Liver (tissue), 9 donors: ENCODE results near the gene AGBL4. TPM values are rescaled to one million over a fixed set of nuclear protein-coding genes. Genes with fewer than 3 reads are reported as not detected.

Experiments
- DNase-seq: peaks from one replicate; pipeline ENCODE4 v3.0.0-alpha.2; 2017; ENCODE audit warnings: low spot score
- H3K27ac ChIP-seq, 2 donors: one replicate each; pipeline ENCODE4 v1.7.0; 2013; ENCODE audit warnings: inconsistent platforms in 2 of 2, low read length in 2 of 2, control low read depth in 1 of 2, low read depth in 1 of 2, mild to moderate bottlenecking in 1 of 2
- H3K27me3 ChIP-seq, 4 donors: one replicate each; pipeline versions ENCODE4 v1.6.1 to v1.7.0; 2013; ENCODE audit warnings: low read length in 3 of 4, inconsistent platforms in 1 of 4, mild to moderate bottlenecking in 1 of 4, moderate library complexity in 1 of 4; ENCODE audit not compliant: control insufficient read depth in 4 of 4, insufficient read depth in 4 of 4
- H3K36me3 ChIP-seq, 4 donors: one replicate each; pipeline versions ENCODE4 v1.6.1 to v1.7.0; 2013; ENCODE audit warnings: low read length in 3 of 4, mild to moderate bottlenecking in 3 of 4, low read depth in 1 of 4, moderate library complexity in 1 of 4; ENCODE audit not compliant: control insufficient read depth in 4 of 4, insufficient read depth in 3 of 4
- H3K4me1 ChIP-seq, 4 donors: one replicate each; pipeline versions ENCODE4 v1.6.1 to v1.7.0; 2013; ENCODE audit warnings: low read length in 3 of 4, mild to moderate bottlenecking in 3 of 4, moderate library complexity in 1 of 4; ENCODE audit not compliant: control insufficient read depth in 4 of 4, insufficient read depth in 4 of 4
- H3K4me3 ChIP-seq, 3 donors: one replicate each; pipeline versions ENCODE4 v1.6.1 to v1.7.0; 2013; ENCODE audit warnings: low read length in 3 of 3, control low read depth in 1 of 3, low read depth in 1 of 3, mild to moderate bottlenecking in 1 of 3
- H3K9ac ChIP-seq, 2 donors: one replicate each; pipeline ENCODE4 v1.7.0; 2013; ENCODE audit warnings: low read length in 2 of 2, mild to moderate bottlenecking in 2 of 2, moderate library complexity in 2 of 2, control low read depth in 1 of 2, low read depth in 1 of 2
- H3K9me3 ChIP-seq, 4 donors: one replicate each; pipeline versions ENCODE4 v1.6.1 to v1.7.0; 2013; ENCODE audit warnings: low read length in 3 of 4; ENCODE audit not compliant: control insufficient read depth in 4 of 4
- EGR1 ChIP-seq, 2 donors: IDR thresholded peaks; 2 replicates each; pipeline ENCODE4 v1.6.1; 2016 to 2018; ENCODE audit warnings: antibody characterized with exemption in 2 of 2, low read depth in 2 of 2
- FOXA1 ChIP-seq: IDR thresholded peaks from 2 replicates; pipeline ENCODE4 v1.6.1; 2016; ENCODE audit warnings: antibody characterized with exemption
- FOXA2 ChIP-seq: IDR thresholded peaks from 2 replicates; pipeline ENCODE4 v1.6.1; 2016; ENCODE audit warnings: antibody characterized with exemption
- GABPA ChIP-seq, 2 donors: IDR thresholded peaks in 1 of 2; conservative IDR thresholded peaks in 1 of 2; 2 replicates each; pipeline ENCODE4 v1.6.1; 2016; ENCODE audit warnings: antibody characterized with exemption in 2 of 2, mild to moderate bottlenecking in 1 of 2, moderate library complexity in 1 of 2
- HNF4A ChIP-seq, 2 donors: conservative IDR thresholded peaks; 2 replicates each; pipeline ENCODE4 v1.6.1; 2016; ENCODE audit warnings: antibody characterized with exemption in 2 of 2, mild to moderate bottlenecking in 2 of 2
- HNF4G ChIP-seq: IDR thresholded peaks from 2 replicates; pipeline ENCODE4 v1.6.1; 2016; ENCODE audit warnings: antibody characterized with exemption
- JUND ChIP-seq, 2 donors: IDR thresholded peaks; 2 replicates each; pipeline ENCODE4 v1.6.1; 2016; ENCODE audit warnings: antibody characterized with exemption in 2 of 2
- NR2F2 ChIP-seq: IDR thresholded peaks from 2 replicates; pipeline ENCODE4 v1.6.1; 2016; ENCODE audit warnings: antibody characterized with exemption
- RAD21 ChIP-seq, 2 donors: IDR thresholded peaks; 2 replicates each; pipeline ENCODE4 v1.6.1; 2016; ENCODE audit warnings: antibody characterized with exemption in 2 of 2, mild to moderate bottlenecking in 2 of 2
- SP1 ChIP-seq: IDR thresholded peaks from 2 replicates; pipeline ENCODE4 v1.6.1; 2018; ENCODE audit warnings: antibody characterized with exemption, mild to moderate bottlenecking
- TAF1 ChIP-seq: conservative IDR thresholded peaks from 2 replicates; pipeline ENCODE4 v1.6.1; 2016; ENCODE audit warnings: antibody characterized with exemption, mild to moderate bottlenecking
- YY1 ChIP-seq: IDR thresholded peaks from 2 replicates; pipeline ENCODE4 v1.6.1; 2016; ENCODE audit warnings: antibody characterized with exemption, mild to moderate bottlenecking
- WGBS: extraction: QIAGEN DNeasy Blood & Tissue Kit; methylation state at CpG from one replicate; pipeline ENCODE4 v1.1.7; 2013; 5-methylcytosine and 5-hydroxymethylcytosine counted together
- polyA plus RNA-seq, 2 donors: library from polyadenylated mRNA; stranded (reverse) in 1 of 2; unstranded in 1 of 2; fragments of 200-250 nt in 1 of 2; fragments of >200 nt in 1 of 2; fragmentation: Nextera tagmentation in 1 of 2; extraction: Ambion mirVana in 1 of 2; gene quantifications; one replicate each; pipeline versions ENCODE4 v1.2.1 to v1.2.3, GENCODE V29; 2013 to 2015
- total RNA-seq, 2 donors: library from RNA; depleted of rRNA; stranded (reverse); fragments of >200 nt; gene quantifications; one replicate each; pipeline ENCODE4 v1.2.3, GENCODE V29; 2014
- TF ChIP-seq, protein P1 (sequence below): fragments of 150-350 bp; IDR thresholded peaks from 2 replicates; pipeline ENCODE4 v1.5.1; 2017; ENCODE audit warnings: improper control_type of control experiment, low read depth, low read length; ENCODE audit not compliant: missing input control
- TF ChIP-seq, protein P2 (sequence below): IDR thresholded peaks from 2 replicates; pipeline ENCODE4 v1.6.1; 2016; ENCODE audit warnings: antibody characterized with exemption
- TF ChIP-seq, protein P3 (sequence below): IDR thresholded peaks from 2 replicates; pipeline ENCODE4 v1.6.1; 2016; ENCODE audit warnings: antibody characterized with exemption
- TF ChIP-seq, protein P4 (sequence below): IDR thresholded peaks from 2 replicates; pipeline ENCODE4 v1.6.1; 2016; ENCODE audit warnings: antibody characterized with exemption, mild to moderate bottlenecking
- donor health status: healthy.
- donor health status: healthy.
- donor health status: healthy.
- donor health status: healthy.
- donor health status: healthy.

AGBL4 gene
- total and polyA plus RNA-seq, 4 donors = 0.75 to 0.76 TPM; not detected in 2

DNA sequence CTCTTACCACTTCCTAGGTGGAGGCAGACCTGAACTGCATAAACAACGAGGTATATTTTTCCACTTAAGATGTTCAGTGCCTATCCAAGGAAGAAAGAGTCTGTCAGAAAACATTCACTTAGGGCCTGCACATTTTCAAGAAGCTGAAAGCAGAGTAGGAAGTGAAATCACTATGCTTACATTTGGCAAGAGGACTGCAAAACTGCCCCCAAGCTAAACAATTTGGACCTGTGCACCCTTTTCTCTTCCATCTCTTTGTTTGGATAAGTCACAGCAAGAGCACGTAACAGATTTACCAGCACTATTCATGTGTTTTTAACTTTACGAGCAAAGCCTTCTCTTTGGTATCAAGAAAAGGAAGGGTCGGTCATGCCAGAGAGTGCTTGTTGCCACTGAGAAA, 1233.9 kb downstream of the AGBL4 start:
- Histone ChIP-seq H3K27me3 (peaks cover 0 to 3% (median 0%) of the 10 kb centered on the region in 4 donors), H3K4me1 (no peaks in the 10 kb centered on the region), H3K36me3 (no peaks in the 10 kb centered on the region), H3K9ac (no peak overlapping the region), H3K9me3 (no peaks in the 10 kb centered on the region), H3K4me3 (no peak overlapping the region), H3K27ac (no peak overlapping the region)
- 76% methylated on average over 4 of the region's 4 CpGs for WGBS
- TF ChIP-seq JUND (IDR thresholded peaks at IDR 0.05) (no peak), EGR1 (IDR thresholded peaks at IDR 0.05; ENCODE audit: low read depth in 2 of 2) (no peak), FOXA2 (no peak)
- DNase-seq = no peak

DNA sequence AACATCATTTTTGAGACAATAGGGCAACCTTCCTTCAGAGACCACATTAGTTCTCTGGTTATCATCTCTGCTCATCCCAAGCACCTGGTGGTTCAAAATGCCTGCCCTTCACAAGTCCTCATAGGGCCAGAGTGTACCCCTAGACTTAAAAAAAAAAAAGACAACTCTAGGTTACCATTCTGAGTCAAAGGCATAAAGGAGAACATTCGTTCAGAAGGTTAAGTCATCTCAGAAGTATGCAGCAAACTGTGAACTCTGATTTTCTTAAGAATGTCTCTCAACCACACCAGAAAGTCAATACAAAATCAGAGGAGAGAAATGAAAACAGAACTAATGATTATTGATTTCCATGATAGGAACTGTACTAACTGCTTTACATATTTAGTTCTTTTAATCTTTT, 1237.9 kb downstream of the AGBL4 start:
- Histone ChIP-seq H3K27ac (no peak overlapping the region), H3K9ac (no peak overlapping the region), H3K4me1 (no peaks in the 10 kb centered on the region), H3K9me3 (no peaks in the 10 kb centered on the region), H3K27me3 (peaks cover 0 to 3% (median 0%) of the 10 kb centered on the region in 4 donors), H3K4me3 (no peak overlapping the region), H3K36me3 (no peaks in the 10 kb centered on the region)
- DNase-seq = no peak
- 84% methylated on average over 1 of the region's 1 CpG for WGBS
- TF ChIP-seq FOXA2 (no peak), EGR1 (IDR thresholded peaks at IDR 0.05; ENCODE audit: low read depth in 2 of 2) (no peak), FOXA1 (no peak), NR2F2 (no peak), SP1 (no peak), YY1 (no peak), RAD21 (IDR thresholded peaks at IDR 0.05) (no peak), GABPA (IDR thresholded peaks at IDR 0.05 in 1 of 2, conservative IDR thresholded peaks at IDR 0.05 in 1 of 2) (no peak), HNF4A (conservative IDR thresholded peaks at IDR 0.05) (no peak)
- TF ChIP-seq, protein P1, sequence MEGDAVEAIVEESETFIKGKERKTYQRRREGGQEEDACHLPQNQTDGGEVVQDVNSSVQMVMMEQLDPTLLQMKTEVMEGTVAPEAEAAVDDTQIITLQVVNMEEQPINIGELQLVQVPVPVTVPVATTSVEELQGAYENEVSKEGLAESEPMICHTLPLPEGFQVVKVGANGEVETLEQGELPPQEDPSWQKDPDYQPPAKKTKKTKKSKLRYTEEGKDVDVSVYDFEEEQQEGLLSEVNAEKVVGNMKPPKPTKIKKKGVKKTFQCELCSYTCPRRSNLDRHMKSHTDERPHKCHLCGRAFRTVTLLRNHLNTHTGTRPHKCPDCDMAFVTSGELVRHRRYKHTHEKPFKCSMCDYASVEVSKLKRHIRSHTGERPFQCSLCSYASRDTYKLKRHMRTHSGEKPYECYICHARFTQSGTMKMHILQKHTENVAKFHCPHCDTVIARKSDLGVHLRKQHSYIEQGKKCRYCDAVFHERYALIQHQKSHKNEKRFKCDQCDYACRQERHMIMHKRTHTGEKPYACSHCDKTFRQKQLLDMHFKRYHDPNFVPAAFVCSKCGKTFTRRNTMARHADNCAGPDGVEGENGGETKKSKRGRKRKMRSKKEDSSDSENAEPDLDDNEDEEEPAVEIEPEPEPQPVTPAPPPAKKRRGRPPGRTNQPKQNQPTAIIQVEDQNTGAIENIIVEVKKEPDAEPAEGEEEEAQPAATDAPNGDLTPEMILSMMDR = no peak

DNA sequence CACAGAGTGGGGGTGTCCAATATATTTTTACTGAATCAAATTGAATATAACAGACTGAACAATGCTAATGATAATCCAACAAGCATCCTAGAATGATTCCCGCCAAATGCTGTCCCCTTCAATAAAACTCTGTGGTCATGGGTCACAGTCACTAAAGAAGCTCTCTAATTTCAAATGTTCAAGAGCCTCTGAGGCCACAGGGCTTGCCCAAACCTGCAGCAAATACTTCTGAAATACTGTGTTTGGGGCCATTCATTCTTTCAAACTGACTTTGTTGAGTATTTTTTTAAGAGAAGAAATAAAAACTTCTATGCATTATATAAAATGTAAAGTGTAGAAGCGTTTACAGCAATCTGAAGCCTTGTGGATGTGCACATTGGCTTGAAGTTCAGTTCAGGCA, 1239.5 kb downstream of the AGBL4 start:
- no peaks in the 10 kb centered on the region for H3K4me1 ChIP-seq
- WGBS = 89% methylated on average over 2 of the region's 2 CpGs
- H3K4me3 ChIP-seq = no peak overlapping the region
- H3K9ac ChIP-seq = no peak overlapping the region
- peaks cover 0 to 3% (median 0%) of the 10 kb centered on the region in 4 donors for H3K27me3 ChIP-seq
- no peaks in the 10 kb centered on the region for H3K36me3 ChIP-seq
- DNase-seq = no peak
- TF ChIP-seq NR2F2 (no peak), YY1 (no peak), TAF1 (no peak), FOXA1 (no peak), SP1 (no peak), HNF4G (no peak)
- TF ChIP-seq, protein P2, sequence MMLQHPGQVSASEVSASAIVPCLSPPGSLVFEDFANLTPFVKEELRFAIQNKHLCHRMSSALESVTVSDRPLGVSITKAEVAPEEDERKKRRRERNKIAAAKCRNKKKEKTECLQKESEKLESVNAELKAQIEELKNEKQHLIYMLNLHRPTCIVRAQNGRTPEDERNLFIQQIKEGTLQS = no peak
- TF ChIP-seq, protein P3, sequence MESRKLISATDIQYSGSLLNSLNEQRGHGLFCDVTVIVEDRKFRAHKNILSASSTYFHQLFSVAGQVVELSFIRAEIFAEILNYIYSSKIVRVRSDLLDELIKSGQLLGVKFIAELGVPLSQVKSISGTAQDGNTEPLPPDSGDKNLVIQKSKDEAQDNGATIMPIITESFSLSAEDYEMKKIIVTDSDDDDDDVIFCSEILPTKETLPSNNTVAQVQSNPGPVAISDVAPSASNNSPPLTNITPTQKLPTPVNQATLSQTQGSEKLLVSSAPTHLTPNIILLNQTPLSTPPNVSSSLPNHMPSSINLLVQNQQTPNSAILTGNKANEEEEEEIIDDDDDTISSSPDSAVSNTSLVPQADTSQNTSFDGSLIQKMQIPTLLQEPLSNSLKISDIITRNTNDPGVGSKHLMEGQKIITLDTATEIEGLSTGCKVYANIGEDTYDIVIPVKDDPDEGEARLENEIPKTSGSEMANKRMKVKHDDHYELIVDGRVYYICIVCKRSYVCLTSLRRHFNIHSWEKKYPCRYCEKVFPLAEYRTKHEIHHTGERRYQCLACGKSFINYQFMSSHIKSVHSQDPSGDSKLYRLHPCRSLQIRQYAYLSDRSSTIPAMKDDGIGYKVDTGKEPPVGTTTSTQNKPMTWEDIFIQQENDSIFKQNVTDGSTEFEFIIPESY = no peak
- TF ChIP-seq, protein P4, sequence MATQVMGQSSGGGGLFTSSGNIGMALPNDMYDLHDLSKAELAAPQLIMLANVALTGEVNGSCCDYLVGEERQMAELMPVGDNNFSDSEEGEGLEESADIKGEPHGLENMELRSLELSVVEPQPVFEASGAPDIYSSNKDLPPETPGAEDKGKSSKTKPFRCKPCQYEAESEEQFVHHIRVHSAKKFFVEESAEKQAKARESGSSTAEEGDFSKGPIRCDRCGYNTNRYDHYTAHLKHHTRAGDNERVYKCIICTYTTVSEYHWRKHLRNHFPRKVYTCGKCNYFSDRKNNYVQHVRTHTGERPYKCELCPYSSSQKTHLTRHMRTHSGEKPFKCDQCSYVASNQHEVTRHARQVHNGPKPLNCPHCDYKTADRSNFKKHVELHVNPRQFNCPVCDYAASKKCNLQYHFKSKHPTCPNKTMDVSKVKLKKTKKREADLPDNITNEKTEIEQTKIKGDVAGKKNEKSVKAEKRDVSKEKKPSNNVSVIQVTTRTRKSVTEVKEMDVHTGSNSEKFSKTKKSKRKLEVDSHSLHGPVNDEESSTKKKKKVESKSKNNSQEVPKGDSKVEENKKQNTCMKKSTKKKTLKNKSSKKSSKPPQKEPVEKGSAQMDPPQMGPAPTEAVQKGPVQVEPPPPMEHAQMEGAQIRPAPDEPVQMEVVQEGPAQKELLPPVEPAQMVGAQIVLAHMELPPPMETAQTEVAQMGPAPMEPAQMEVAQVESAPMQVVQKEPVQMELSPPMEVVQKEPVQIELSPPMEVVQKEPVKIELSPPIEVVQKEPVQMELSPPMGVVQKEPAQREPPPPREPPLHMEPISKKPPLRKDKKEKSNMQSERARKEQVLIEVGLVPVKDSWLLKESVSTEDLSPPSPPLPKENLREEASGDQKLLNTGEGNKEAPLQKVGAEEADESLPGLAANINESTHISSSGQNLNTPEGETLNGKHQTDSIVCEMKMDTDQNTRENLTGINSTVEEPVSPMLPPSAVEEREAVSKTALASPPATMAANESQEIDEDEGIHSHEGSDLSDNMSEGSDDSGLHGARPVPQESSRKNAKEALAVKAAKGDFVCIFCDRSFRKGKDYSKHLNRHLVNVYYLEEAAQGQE = no peak
- H3K27ac ChIP-seq = no peak overlapping the region
- H3K9me3 ChIP-seq = no peaks in the 10 kb centered on the region
